ENCODE results near the gene ETNK1.
"Not testable (repeated sequence)": the region's sequence is repeated elsewhere in the genome, so short reads cannot be mapped to it uniquely, and the experiment has no call there.

ETNK1 gene

DNA sequence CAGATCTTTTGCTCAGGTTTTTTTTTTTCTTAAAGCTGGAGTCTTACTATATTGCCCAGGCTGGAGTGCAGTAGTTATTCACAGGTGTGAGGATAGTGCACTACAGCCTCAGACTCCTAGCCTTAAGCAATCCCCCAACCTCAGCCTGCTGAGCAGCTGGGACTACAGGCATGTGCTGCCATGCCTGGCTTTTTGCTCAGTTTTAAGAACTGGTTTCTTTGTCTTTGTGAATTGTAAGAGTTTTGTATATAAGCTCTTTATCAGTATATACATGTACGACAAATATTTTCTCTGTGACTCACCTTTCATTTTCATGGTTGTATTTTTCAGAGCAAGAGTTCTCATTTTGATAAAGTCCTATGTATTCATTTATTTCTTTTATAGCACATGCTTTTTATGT lies 47.3 kb upstream of the ETNK1 start:
- Histone ChIP-seq H3K9ac (ENCODE audit: low read length) (no peak overlapping the region), H3K9me3 (ENCODE audit: insufficient read depth, low read length) (no peaks in the 10 kb centered on the region), H3K27me3 (ENCODE audit: low read depth, low read length) (no peaks in the 10 kb centered on the region), H3K4me2 (ENCODE audit: low read length) (no peak overlapping the region), H3K36me3 (replicated peaks; ENCODE audit: low read depth, low read length) (no peaks in the 10 kb centered on the region), H3K4me3 (ENCODE audit: low read length) (no peak overlapping the region), H3K4me1 (ENCODE audit: low read length) (no peaks in the 10 kb centered on the region), H2AFZ (ENCODE audit: low read depth, low read length) (no peak overlapping the region), H4K20me1 (ENCODE audit: insufficient read depth, low read length) (no peaks in the 10 kb centered on the region), H3K79me2 (ENCODE audit: low read length) (no peaks in the 10 kb centered on the region), H3K27ac (ENCODE audit: low read length) (no peak overlapping the region)
- no peak for TF ChIP-seq EZH2phosphoT487 (IDR thresholded peaks at IDR 0.05; ENCODE audit: low read depth)
- TF ChIP-seq, protein P1, sequence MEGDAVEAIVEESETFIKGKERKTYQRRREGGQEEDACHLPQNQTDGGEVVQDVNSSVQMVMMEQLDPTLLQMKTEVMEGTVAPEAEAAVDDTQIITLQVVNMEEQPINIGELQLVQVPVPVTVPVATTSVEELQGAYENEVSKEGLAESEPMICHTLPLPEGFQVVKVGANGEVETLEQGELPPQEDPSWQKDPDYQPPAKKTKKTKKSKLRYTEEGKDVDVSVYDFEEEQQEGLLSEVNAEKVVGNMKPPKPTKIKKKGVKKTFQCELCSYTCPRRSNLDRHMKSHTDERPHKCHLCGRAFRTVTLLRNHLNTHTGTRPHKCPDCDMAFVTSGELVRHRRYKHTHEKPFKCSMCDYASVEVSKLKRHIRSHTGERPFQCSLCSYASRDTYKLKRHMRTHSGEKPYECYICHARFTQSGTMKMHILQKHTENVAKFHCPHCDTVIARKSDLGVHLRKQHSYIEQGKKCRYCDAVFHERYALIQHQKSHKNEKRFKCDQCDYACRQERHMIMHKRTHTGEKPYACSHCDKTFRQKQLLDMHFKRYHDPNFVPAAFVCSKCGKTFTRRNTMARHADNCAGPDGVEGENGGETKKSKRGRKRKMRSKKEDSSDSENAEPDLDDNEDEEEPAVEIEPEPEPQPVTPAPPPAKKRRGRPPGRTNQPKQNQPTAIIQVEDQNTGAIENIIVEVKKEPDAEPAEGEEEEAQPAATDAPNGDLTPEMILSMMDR (IDR thresholded peaks at IDR 0.05; ENCODE audit: low read depth, low read length) = no peak

DNA sequence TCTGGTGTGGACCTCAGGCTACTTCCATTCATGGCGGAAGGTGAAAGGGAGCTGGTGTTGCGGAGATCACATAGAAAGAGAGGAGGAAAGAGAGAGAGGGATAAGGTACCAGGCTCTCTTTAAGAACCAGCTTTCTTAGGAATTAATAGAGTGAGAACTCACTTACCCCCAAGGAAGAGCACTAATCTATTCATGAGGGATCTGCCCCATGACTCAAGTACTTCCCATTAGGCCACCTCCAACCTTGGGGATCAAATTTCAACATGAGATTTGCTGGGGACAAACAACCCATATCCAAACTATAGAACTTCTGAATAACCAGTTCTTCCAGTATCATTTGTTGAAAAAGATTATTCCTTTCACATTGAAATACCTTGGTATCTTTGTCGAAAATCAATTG lies 46.6 kb upstream of the ETNK1 start:
- H4K20me1 ChIP-seq (ENCODE audit: insufficient read depth, low read length) = no peaks in the 10 kb centered on the region
- no peaks in the 10 kb centered on the region for H3K27me3 ChIP-seq (ENCODE audit: low read depth, low read length)
- no peaks in the 10 kb centered on the region for H3K79me2 ChIP-seq (ENCODE audit: low read length)
- H3K36me3 ChIP-seq (replicated peaks; ENCODE audit: low read depth, low read length) = no peaks in the 10 kb centered on the region
- H3K9me3 ChIP-seq (ENCODE audit: insufficient read depth, low read length) = no peaks in the 10 kb centered on the region
- H3K27ac ChIP-seq (ENCODE audit: low read length) = no peak overlapping the region
- no peak overlapping the region for H2AFZ ChIP-seq (ENCODE audit: low read depth, low read length)
- TF ChIP-seq, protein P1 (IDR thresholded peaks at IDR 0.05; ENCODE audit: low read depth, low read length) = no peak
- TF ChIP-seq EZH2phosphoT487 (IDR thresholded peaks at IDR 0.05; ENCODE audit: low read depth) = no peak
- no peaks in the 10 kb centered on the region for H3K4me1 ChIP-seq (ENCODE audit: low read length)
- no peak overlapping the region for H3K4me2 ChIP-seq (ENCODE audit: low read length)
- no peak overlapping the region for H3K4me3 ChIP-seq (ENCODE audit: low read length)
- H3K9ac ChIP-seq (ENCODE audit: low read length) = no peak overlapping the region

DNA sequence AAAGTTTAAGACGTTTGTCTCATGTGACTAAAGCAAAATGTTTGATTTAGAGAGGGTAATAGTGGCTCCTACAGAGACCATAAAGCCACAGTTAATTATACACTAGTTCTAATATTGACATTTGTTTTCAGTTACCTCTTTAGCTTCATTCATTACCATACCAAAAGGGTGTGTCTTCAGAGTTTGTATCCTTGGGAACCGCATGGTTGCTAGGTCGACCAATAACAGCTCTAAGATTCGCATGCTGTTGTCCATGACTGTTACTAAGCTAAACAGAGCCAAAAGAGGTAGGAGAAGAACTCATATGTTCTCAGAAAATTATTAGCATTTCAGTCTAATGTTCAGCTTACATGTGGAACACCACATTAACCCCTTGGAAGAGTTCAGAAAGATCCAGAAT lies 36.2 kb upstream of the ETNK1 start:
- H3K36me3 ChIP-seq (replicated peaks; ENCODE audit: low read depth, low read length) = no peaks in the 10 kb centered on the region
- no peak overlapping the region for H3K4me3 ChIP-seq (ENCODE audit: low read length)
- H2AFZ ChIP-seq (ENCODE audit: low read depth, low read length) = no peak overlapping the region
- H3K79me2 ChIP-seq (ENCODE audit: low read length) = no peaks in the 10 kb centered on the region
- no peaks in the 10 kb centered on the region for H3K4me1 ChIP-seq (ENCODE audit: low read length)
- no peaks in the 10 kb centered on the region for H3K9me3 ChIP-seq (ENCODE audit: insufficient read depth, low read length)
- H3K27me3 ChIP-seq (ENCODE audit: low read depth, low read length) = no peaks in the 10 kb centered on the region
- H3K9ac ChIP-seq (ENCODE audit: low read length) = no peak overlapping the region
- no peaks in the 10 kb centered on the region for H4K20me1 ChIP-seq (ENCODE audit: insufficient read depth, low read length)
- TF ChIP-seq, protein P1 (IDR thresholded peaks at IDR 0.05; ENCODE audit: low read depth, low read length) = no peak
- H3K4me2 ChIP-seq (ENCODE audit: low read length) = no peak overlapping the region
- H3K27ac ChIP-seq (ENCODE audit: low read length) = no peak overlapping the region

DNA sequence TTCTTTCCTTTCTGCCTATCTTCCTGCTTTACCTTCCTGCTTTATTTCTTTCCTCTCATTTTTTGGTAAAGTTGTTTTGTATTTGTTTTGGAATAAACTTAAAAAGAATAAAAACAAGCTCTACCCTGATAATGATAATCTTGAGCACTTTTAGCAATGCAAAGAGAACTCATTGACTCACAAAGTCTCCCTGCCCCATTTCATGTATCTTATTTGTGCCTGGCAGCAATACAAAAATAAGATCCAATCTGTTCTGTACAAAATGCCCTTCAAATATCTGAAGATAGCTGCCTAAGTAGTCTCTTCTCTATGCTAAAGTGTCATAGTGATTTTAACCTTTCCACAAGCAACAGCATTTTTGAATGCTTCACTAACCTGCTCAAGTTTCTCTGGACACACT lies 31.1 kb upstream of the ETNK1 start:
- Histone ChIP-seq H2AFZ (ENCODE audit: low read depth, low read length) (no peak overlapping the region), H3K27me3 (ENCODE audit: low read depth, low read length) (no peaks in the 10 kb centered on the region), H3K4me2 (ENCODE audit: low read length) (no peak overlapping the region), H3K4me3 (ENCODE audit: low read length) (no peak overlapping the region), H4K20me1 (ENCODE audit: insufficient read depth, low read length) (no peaks in the 10 kb centered on the region), H3K9me3 (ENCODE audit: insufficient read depth, low read length) (no peaks in the 10 kb centered on the region), H3K9ac (ENCODE audit: low read length) (no peak overlapping the region), H3K36me3 (replicated peaks; ENCODE audit: low read depth, low read length) (no peaks in the 10 kb centered on the region), H3K4me1 (ENCODE audit: low read length) (no peaks in the 10 kb centered on the region), H3K79me2 (ENCODE audit: low read length) (no peaks in the 10 kb centered on the region), H3K27ac (ENCODE audit: low read length) (no peak overlapping the region)
- TF ChIP-seq EZH2phosphoT487 (IDR thresholded peaks at IDR 0.05; ENCODE audit: low read depth) = no peak
- TF ChIP-seq, protein P1 (IDR thresholded peaks at IDR 0.05; ENCODE audit: low read depth, low read length) = no peak

DNA sequence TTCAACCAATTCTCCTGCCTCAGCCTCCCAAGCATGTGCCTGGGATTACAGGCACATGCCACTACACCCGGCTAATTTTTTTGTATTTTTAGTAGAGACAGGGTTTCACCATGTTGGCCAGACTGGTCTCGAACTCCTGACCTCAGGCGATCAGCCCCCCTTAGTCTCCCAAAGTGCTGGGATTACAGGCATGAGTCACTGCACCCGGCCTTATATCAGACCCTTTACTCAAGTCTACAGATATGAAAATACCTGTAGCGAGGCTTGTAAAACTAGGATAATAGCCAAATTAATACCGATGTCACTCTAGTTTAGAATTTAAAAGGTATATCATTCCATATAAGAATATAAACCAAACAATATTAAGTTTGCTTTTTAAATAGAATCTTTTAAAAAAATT lies 27.4 kb upstream of the ETNK1 start:
- not testable (repeated sequence) for H3K79me2 ChIP-seq (ENCODE audit: low read length); H4K20me1 ChIP-seq (ENCODE audit: insufficient read depth, low read length); H3K4me3 ChIP-seq (ENCODE audit: low read length); H2AFZ ChIP-seq (ENCODE audit: low read depth, low read length); H3K9ac ChIP-seq (ENCODE audit: low read length); H3K4me1 ChIP-seq (ENCODE audit: low read length); H3K9me3 ChIP-seq (ENCODE audit: insufficient read depth, low read length); H3K27ac ChIP-seq (ENCODE audit: low read length); H3K4me2 ChIP-seq (ENCODE audit: low read length); H3K27me3 ChIP-seq (ENCODE audit: low read depth, low read length); H3K36me3 ChIP-seq (replicated peaks; ENCODE audit: low read depth, low read length)

All from OCI-LY3 (cell line).